GM13976 (cell line): Measurements from ENCODE around the gene PKNOX2.

Experiments used
- DNase-seq: peaks from one replicate; pipeline ENCODE4 v3.0.0; 2012; ENCODE audit warnings: low spot score
- CTCF ChIP-seq: IDR thresholded peaks from 2 replicates; pipeline ENCODE4 v1.5.1; 2012; ENCODE audit warnings: borderline replicate concordance, mild to moderate bottlenecking; ENCODE audit not compliant: insufficient read depth; ENCODE audit errors: extremely low read depth, missing control alignments, control extremely low read depth
- in situ Hi-C: fragments of 300-500 bp; cut with MboI; formaldehyde crosslinking; loops from one replicate; pipeline ENCODE4 v1.12.0; 2022; ENCODE audit warnings: low sequenced_read_pairs, mixed read lengths, inconsistent platforms; ENCODE audit not compliant: unreplicated experiment

PKNOX2 gene

GRCh38 chr11:125140233-125140632 lies 24.3 kb upstream of the PKNOX2 start:
- no peak for DNase-seq
- in situ Hi-C loops = no loop called here
- TF ChIP-seq CTCF = no peak

- DNase-seq = no peak
- in situ Hi-C loops = no loop called here
These were observed 23.4 kb upstream of the PKNOX2 start for GRCh38 chr11:125141178-125141577.

GRCh38 chr11:125141686-125142535 lies 22.6 kb upstream of the PKNOX2 start:
- TF ChIP-seq CTCF = peak; percentile 88
- DNase-seq = peak; percentile 80
- in situ Hi-C loops = no loop called here

More at GRCh38 chr11:125141178-125141577, 23.4 kb upstream of the PKNOX2 start:
- TF ChIP-seq CTCF = no peak

GRCh38 chr11:125146232-125146631 lies 18.3 kb upstream of the PKNOX2 start:
- in situ Hi-C loops = no loop called here
- no peak for TF ChIP-seq CTCF
- no peak for DNase-seq

- in situ Hi-C loops = no loop called here
- DNase-seq = no peak
- TF ChIP-seq CTCF = no peak
These were observed 17.3 kb upstream of the PKNOX2 start for GRCh38 chr11:125147280-125147679.

GRCh38 chr11:125148011-125148410 lies 16.5 kb upstream of the PKNOX2 start:
- in situ Hi-C loops = no loop called here
- no peak for DNase-seq
- TF ChIP-seq CTCF = no peak
